IgD-negative memory B cell (primary cell): Measurements from ENCODE around the gene SYCP2L. TPM values are rescaled to one million over a fixed set of nuclear protein-coding genes. Genes with fewer than 3 reads are reported as not detected.
A peak's percentile ranks its signal among the peaks of the same experiment; 100 is the strongest.
"Not testable (repeated sequence)": the region's sequence is repeated elsewhere in the genome, so short reads cannot be mapped to it uniquely, and the experiment has no call there.

ENCODE experiments used
- H3K27ac Mint-ChIP-seq, 3 donors: one replicate each; pipeline ENCODE4 v1.8.0; 2020 to 2022; ENCODE audit warnings: mild to moderate bottlenecking in 3 of 3, mixed read lengths in 3 of 3, moderate library complexity in 1 of 3
- H3K27me3 Mint-ChIP-seq: one replicate; pipeline ENCODE4 v1.8.0; 2021; ENCODE audit warnings: mixed read lengths
- H3K36me3 Mint-ChIP-seq: one replicate; pipeline ENCODE4 v1.8.0; 2020; ENCODE audit warnings: mild to moderate bottlenecking, mixed read lengths
- H3K4me1 Mint-ChIP-seq, 3 donors: one replicate each; pipeline ENCODE4 v1.8.0; 2020 to 2022; ENCODE audit warnings: mixed read lengths in 3 of 3, mild to moderate bottlenecking in 1 of 3
- H3K4me3 Mint-ChIP-seq, 4 donors: one replicate each; pipeline ENCODE4 v1.8.0; 2020 to 2022; ENCODE audit warnings: mild to moderate bottlenecking in 4 of 4, mixed read lengths in 4 of 4, moderate library complexity in 3 of 4
- H3K9me3 Mint-ChIP-seq, 3 donors: one replicate each; pipeline ENCODE4 v1.8.0; 2020 to 2021; ENCODE audit warnings: mixed read lengths in 3 of 3, mild to moderate bottlenecking in 1 of 3
- polyA plus RNA-seq: library from polyadenylated mRNA; unstranded; fragments of 300-500 nt; fragmentation: Illumina TruSeq; gene quantifications from one replicate; pipeline ENCODE4 v1.2.3, GENCODE V29; 2021

Gene SYCP2L
- polyA plus RNA-seq, 1 donor from 2014 or later = not detected

DNA sequence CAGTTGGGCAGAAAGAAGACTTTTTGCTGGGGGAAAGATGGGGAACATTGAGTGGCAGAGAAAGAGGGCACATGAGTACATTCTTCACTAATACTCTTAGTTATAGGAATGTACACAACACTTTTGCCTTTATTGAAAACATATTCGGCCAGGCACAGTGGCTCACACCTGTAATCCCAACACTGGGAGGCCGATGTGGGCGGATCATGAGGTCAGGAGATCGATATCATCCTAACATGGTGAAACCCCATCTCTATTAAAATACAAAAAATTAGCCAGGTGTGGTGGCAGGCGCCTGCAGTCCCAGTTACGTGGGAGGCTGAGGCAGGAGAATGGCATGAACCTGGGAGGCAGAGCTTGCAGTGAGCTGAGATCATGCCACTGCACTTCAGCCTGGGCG lies 23.8 kb upstream of the SYCP2L start:
- not testable (repeated sequence) for H3K27ac Mint-ChIP-seq, H3K36me3 Mint-ChIP-seq, H3K9me3 Mint-ChIP-seq, H3K27me3 Mint-ChIP-seq, H3K4me3 Mint-ChIP-seq, H3K4me1 Mint-ChIP-seq

DNA sequence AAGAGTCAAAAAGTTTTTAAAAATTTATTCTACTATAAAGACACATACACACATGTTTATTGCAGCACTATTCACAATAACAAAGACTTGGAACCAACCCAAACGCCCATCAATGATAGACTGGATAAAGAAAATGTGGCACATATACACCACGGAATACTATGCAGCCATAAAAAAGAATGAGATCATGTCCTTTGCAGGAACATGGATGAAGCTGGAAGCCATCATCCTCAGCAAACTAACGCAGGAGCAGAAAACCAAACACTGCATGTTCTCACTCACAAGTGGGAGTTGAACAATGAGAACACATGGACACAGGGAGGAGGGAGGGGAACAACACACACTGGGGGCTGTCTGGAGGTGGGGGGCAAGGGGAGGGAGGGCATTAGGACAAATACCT lies 20.1 kb upstream of the SYCP2L start:
- not testable (repeated sequence) for H3K27me3 Mint-ChIP-seq, H3K4me1 Mint-ChIP-seq, H3K27ac Mint-ChIP-seq, H3K4me3 Mint-ChIP-seq, H3K9me3 Mint-ChIP-seq, H3K36me3 Mint-ChIP-seq

DNA sequence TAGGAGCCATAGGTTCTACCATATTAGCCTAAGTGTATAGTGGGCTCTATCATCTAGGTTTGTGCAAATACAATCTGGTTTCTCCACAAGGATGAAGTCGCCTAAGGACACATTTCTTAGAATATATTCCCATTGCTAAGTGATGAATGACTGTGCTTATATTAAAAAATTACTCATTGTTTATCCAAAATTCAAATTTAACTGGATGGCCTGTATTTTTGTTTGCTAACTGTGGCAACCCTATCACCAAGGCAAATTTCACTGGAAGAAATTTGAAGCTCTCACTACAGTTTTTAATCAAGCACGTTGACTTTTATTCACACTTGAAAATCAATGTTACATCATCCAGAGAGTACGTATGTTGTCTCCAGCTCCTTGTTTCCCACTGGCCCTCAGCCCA lies 18.9 kb upstream of the SYCP2L start:
- Mint-ChIP-seq H3K36me3 (no peaks in the 10 kb centered on the region), H3K4me1 (no peaks in the 10 kb centered on the region), H3K27ac (no peak overlapping the region), H3K4me3 (no peak overlapping the region), H3K27me3 (peaks cover 3% of the 10 kb centered on the region), H3K9me3 (peaks cover 0 to 2% (median 0%) of the 10 kb centered on the region in 3 donors)

DNA sequence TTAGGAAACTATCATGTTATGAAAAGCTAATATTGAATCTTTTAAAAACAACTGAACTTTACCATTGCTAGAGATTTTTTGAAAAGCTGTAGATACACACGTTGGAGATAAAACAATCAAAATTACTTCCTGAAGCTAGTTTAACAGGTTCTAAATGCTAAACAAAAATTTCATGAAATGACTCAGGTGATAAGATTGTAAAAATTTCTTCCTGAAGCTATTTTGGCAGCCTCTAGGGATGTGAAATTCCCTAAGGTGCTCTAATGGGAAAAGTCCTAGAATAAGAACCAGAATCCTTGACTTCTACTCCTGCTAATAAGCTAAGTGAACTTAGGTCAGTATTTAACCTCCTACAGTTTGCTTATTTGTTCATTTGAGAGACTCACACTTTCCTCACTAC lies 13.5 kb upstream of the SYCP2L start:
- H3K27ac Mint-ChIP-seq = no peak overlapping the region
- no peak overlapping the region for H3K4me3 Mint-ChIP-seq
- H3K9me3 Mint-ChIP-seq = peaks cover 0 to 2% (median 0%) of the 10 kb centered on the region in 3 donors
- H3K4me1 Mint-ChIP-seq = no peaks in the 10 kb centered on the region
- peaks cover 3% of the 10 kb centered on the region for H3K27me3 Mint-ChIP-seq
- H3K36me3 Mint-ChIP-seq = no peaks in the 10 kb centered on the region

DNA sequence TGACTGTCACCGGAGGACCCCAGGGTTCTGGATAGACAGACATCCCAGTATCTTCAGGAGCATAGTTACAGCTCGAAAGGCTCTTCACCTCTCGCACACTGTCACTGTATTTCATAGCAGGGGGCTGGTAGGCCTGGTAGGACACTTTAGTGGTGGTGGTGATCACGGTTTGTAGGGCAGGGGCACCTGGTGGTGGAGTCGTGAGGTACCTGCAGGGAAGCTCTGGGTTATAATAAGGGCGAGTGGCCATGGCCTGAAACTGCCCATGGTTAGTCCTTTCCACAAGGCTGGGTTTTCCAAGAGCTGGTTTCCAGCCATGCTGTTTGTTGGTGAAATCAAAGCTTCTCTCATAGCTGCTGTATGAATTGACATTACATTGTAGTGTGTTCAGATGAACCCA lies 12.6 kb upstream of the SYCP2L start:
- no peak overlapping the region for H3K27ac Mint-ChIP-seq
- peaks cover 0 to 2% (median 0%) of the 10 kb centered on the region in 3 donors for H3K9me3 Mint-ChIP-seq
- H3K4me1 Mint-ChIP-seq = no peaks in the 10 kb centered on the region
- no peaks in the 10 kb centered on the region for H3K36me3 Mint-ChIP-seq
- no peak overlapping the region for H3K4me3 Mint-ChIP-seq
- H3K27me3 Mint-ChIP-seq = peaks cover 3% of the 10 kb centered on the region

DNA sequence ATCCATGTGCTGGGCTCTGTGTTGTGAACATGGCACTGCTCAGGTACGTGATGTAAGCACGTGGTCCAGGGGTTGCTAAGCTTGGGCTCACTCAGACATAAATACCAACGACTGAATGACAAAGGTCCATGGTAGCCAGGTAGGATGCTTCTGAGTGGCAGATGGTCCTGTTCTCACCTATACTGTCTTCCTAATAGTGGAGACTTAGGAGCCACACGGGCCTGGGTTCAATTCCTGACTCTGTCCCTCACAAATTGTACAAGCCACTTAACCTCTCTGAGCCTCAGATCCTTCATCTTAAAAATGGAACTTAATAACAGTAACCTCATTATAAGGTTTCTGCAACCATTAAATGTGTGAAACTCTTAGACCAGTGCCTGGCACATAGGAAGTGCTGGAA lies 11.8 kb upstream of the SYCP2L start:
- H3K9me3 Mint-ChIP-seq = peaks cover 0 to 2% (median 0%) of the 10 kb centered on the region in 3 donors

DNA sequence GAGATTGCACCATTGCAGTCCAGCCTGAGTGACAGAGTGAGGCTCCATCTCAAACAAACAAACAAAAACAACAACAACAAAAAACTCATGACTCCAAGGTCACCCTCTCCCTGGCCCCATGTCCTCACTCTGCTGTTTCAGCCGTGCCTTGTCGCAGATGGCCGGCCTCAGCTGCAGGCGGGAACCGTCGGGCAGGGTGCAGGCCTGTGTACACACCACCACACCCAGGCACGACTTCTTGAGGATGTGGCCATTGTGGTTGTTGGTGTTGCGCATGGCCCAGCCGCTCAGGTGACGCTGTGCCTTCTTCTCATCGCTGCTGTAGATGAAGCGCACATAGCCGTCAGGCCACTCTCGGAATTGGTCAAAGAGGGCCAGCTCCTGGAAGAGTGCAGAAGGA lies 9.8 kb upstream of the SYCP2L start:
- Mint-ChIP-seq H3K9me3 (no peaks in the 10 kb centered on the region), H3K4me1 (no peaks in the 10 kb centered on the region)

More for the DNA sequence above, 11.8 kb upstream of the SYCP2L start:
- Mint-ChIP-seq H3K27ac (no peak overlapping the region), H3K4me3 (no peak overlapping the region), H3K4me1 (no peaks in the 10 kb centered on the region), H3K36me3 (no peaks in the 10 kb centered on the region), H3K27me3 (peaks cover 10% of the 10 kb centered on the region)

DNA sequence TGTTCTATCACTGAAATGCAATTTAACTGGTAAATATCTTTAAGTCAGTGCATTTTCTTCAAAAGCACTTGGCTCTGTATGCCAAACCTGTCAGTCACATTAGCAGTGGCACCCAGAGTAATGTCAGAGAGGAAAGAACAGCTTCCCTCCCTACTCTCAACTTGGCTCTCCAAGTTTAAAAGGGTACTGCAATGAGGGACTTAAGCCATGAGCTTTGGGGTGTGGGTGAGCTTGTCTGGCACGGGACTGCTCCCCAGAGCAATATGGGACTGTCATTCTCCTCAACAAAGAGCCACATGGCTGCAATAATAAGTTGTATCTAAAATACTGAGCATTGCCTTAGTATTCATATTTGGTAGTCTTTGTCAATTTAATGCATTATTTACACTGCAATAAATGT lies 9.0 kb upstream of the SYCP2L start:
- Mint-ChIP-seq H3K27ac (no peak overlapping the region), H3K36me3 (peaks cover 4% of the 10 kb centered on the region), H3K4me1 (no peaks in the 10 kb centered on the region), H3K9me3 (no peaks in the 10 kb centered on the region), H3K4me3 (no peak overlapping the region), H3K27me3 (peaks cover 34% of the 10 kb centered on the region)

More for the DNA sequence above, 9.8 kb upstream of the SYCP2L start:
- no peak overlapping the region for H3K4me3 Mint-ChIP-seq
- peaks cover 26% of the 10 kb centered on the region for H3K27me3 Mint-ChIP-seq
- no peaks in the 10 kb centered on the region for H3K36me3 Mint-ChIP-seq
- H3K27ac Mint-ChIP-seq = no peak overlapping the region

DNA sequence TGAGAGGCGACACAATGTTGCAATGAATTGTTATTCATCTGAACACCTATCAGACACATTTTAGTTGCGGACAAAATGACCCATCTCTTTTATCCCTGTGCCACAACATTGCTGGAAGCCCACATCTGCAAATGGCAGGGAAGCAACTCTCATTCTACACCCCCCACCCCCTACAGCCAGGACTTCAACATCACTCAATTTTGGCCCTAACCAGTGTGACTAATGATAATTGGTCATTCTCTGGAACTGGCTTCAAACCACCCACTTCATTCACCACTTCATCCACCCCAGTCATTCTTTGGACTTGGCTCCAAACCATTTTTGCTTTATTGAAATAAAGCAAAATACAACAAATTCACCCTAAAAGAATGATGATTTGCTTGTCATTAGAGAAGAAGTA lies 6.5 kb upstream of the SYCP2L start:
- no peak overlapping the region for H3K4me3 Mint-ChIP-seq
- H3K27me3 Mint-ChIP-seq = peaks cover 46% of the 10 kb centered on the region

DNA sequence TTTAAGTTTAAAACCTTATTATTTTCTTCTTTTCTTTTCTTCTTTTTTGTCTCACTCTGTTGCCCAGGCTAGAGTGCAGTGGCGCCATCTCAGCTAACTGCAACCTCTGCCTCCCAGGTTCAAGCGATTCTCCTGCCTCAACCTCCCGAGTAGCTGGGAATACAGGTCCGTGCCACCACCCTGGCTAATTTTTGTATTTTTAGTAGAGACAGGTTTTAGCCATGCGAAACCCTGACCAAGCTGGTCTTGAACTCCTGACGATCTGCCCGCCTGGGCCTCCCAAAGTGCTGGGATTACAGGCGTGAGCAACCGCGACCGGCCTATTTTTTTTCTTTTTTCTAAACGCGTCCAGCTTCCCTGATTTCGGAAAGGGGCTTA lies 4.6 kb upstream of the SYCP2L start:
- H3K27ac Mint-ChIP-seq = peak overlapping the region in 2 of 3 donors; percentile 67 to 77
- H3K36me3 Mint-ChIP-seq, H3K4me3 Mint-ChIP-seq, H3K4me1 Mint-ChIP-seq, H3K9me3 Mint-ChIP-seq: not testable (repeated sequence)
- H3K27me3 Mint-ChIP-seq = peaks cover 61% of the 10 kb centered on the region

More for the DNA sequence above, 6.5 kb upstream of the SYCP2L start:
- Mint-ChIP-seq H3K27ac (no peak overlapping the region), H3K36me3 (peaks cover 4% of the 10 kb centered on the region), H3K4me1 (peaks cover 0 to 2% (median 0%) of the 10 kb centered on the region in 3 donors), H3K9me3 (peaks cover 0 to 10% (median 0%) of the 10 kb centered on the region in 3 donors)

DNA sequence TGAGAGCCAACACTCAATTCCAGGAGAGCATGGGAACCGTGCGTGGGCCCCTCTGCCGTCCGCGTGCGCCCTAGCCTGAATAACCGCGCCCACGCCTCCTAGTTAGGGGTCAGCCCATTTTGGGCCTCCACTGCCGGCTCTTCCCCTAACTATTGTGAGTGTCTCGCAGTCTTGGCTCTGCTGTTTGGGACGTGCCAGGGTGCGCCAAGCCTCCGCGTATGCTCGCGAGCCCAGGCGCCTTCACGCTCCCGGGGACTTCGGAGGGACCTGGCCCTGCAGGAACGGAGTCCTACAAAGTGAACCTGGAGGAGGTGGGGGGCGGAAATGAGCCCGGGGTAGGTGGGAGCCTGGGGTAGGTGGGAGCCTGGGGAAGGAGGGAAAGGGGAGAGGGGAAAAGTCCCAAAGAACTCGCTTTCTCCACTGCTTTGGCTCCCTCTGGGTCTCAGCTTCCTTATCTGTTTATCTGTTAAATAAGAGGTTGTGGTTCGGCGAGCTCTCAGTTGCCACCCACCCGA lies 4.1 kb upstream of the SYCP2L start:
- Mint-ChIP-seq H3K4me1 (peaks cover 3 to 8% (median 4%) of the 10 kb centered on the region in 3 donors), H3K27ac (peak overlapping the region; percentile 43 to 77 (median 67)), H3K36me3 (peaks cover 4% of the 10 kb centered on the region), H3K27me3 (peaks cover 65% of the 10 kb centered on the region), H3K4me3 (peak overlapping the region in 2 of 4 donors; percentile 57 to 66), H3K9me3 (peaks cover 0 to 10% (median 0%) of the 10 kb centered on the region in 3 donors)

DNA sequence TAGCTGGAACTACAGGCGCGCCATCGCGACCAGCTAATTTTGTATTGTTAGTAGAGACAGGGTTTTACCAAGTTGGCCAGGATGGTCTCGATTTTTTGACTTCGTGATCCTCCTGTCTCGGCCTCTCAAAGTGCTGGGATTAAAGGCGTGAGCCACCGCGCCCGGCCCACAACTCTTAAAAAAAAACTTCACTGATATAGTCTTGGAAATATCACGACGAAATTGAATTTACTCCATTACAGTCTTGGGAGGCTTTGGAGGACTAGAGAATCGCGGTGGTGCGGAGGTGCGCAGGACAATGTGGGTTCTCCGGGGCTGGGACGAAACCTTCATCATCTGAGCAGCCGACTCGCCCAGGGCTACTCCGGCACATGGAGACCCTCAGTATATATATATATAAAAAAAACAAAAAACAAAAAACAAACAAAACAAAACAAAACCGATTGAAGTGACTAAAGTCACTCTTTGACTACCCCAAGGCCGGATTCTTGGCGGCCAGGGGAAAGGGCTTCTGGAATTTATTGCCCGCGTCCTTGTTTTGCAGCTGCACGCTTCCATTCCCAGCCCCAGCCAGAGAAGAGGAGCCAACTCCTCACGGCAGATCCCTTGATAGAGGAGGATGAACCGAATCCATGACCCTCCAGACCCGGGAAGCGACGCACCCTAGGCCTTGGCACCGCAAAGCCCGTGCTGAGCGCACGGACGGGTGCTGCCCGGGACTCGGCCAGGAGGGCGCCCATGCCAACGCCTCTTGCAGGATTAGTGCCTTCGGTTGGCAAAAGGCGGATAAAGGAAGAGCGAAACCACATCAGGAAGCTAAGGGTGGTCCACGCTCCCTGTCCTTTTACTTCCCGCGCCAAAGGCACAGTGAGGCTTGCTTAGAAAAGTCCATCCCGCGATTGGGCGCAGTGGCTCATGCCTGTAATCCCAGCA lies 3.3 kb upstream of the SYCP2L start:
- H3K4me1 Mint-ChIP-seq = peaks cover 5 to 11% (median 8%) of the 10 kb centered on the region in 3 donors
- peaks cover 4% of the 10 kb centered on the region for H3K36me3 Mint-ChIP-seq
- H3K4me3 Mint-ChIP-seq = no peak overlapping the region
- H3K27ac Mint-ChIP-seq = peak overlapping the region in 2 of 3 donors; percentile 43 to 77
- peaks cover 0 to 10% (median 0%) of the 10 kb centered on the region in 3 donors for H3K9me3 Mint-ChIP-seq
- peaks cover 71% of the 10 kb centered on the region for H3K27me3 Mint-ChIP-seq

DNA sequence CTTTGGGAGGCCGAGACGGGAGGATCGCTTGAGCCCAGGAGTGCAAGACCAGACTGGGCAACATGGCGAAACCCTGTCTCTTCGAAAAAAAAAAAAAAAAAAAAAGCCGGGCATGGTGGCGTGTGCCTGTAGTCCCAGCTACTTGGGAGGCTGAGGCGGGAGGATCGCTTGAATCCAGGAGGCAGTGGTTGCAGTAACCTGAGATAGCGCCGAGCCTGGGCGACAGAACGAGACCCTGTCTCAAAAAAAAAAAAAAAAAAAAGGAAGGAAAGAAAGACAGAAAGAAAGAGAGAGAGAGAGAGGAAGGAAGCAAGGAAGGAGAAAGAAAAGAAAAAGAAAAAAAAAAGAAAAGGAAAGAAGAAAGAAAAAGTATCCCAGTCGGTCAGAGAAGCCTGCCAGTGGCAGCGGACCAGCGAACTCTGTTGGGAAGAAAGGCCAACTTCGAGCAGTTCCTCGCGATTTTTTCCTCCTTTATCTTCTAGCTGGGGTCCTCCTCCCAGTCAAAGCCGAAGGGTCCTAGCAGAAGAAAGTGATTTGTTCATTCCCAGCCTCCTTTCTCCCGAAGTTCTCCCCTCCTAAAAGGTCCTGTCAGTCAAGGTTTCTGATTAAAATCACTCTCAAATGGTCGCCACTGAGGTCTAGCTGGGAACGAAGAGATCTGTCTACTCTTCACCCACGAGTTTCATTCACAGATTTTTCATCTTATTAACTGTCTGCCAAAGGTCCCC lies 2.4 kb upstream of the SYCP2L start:
- Mint-ChIP-seq H3K4me3 (peak overlapping the region in 2 of 4 donors; percentile 13 to 32), H3K4me1 (peaks cover 9 to 16% (median 12%) of the 10 kb centered on the region in 3 donors), H3K36me3 (peaks cover 4% of the 10 kb centered on the region), H3K9me3 (peaks cover 0 to 10% (median 0%) of the 10 kb centered on the region in 3 donors), H3K27ac (peak overlapping the region in 2 of 3 donors; percentile 63 to 68), H3K27me3 (peaks cover 73% of the 10 kb centered on the region)

DNA sequence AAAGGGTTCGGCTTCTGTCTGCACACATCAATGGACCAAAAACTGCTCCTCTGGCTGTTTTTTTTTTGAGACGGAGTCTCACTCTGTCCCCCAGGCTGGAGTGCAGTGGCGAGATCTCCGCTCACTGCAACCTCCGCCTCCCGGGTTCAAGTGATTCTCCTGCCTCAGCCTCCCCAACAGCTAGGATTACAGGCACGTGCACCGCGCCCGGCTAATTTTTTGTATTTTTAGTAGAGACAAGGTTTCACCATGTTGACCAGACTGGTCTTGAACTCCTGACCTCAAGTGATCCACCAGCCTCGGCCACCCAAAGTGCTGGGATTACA lies 524 bp upstream of the SYCP2L start:
- Mint-ChIP-seq H3K27ac (peak overlapping the region; percentile 58 to 86 (median 82)), H3K4me1 (peaks cover 10 to 19% (median 18%) of the 10 kb centered on the region in 3 donors), H3K4me3 (peak overlapping the region in 3 of 4 donors; percentile 81 to 87 (median 86)), H3K27me3 (peaks cover 59% of the 10 kb centered on the region)
- not testable (repeated sequence) for H3K9me3 Mint-ChIP-seq, H3K36me3 Mint-ChIP-seq

DNA sequence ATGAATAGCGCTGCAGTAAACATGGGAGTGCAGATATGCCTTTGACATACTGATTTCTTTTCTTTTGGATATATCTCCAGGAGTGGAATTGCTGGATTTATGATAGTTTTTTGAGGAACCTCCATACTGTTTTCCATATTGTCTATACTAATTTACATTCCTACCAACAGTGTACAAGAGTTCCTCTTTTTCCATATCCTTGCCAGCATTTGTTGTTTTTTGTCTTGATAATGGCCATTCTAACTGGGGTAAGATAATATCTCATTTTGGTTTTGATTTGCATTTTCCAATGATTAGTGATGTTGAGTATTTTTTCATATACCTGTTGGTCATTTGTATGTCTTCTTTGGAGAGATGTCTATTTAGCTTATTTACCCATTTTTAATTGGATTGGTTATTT lies 3.3 kb downstream of the SYCP2L start:
- Mint-ChIP-seq H3K4me1 (peaks cover 8 to 19% (median 18%) of the 10 kb centered on the region in 3 donors), H3K27ac (peak overlapping the region in 1 of 3 donors; percentile 82), H3K27me3 (peaks cover 33% of the 10 kb centered on the region), H3K36me3 (peaks cover 2% of the 10 kb centered on the region), H3K9me3 (no peaks in the 10 kb centered on the region), H3K4me3 (peak overlapping the region in 2 of 4 donors; percentile 37 to 46)
